CD4-positive, alpha-beta T cell (primary cell): ENCODE results near the gene SNTB2. TPM values are rescaled to one million over a fixed set of nuclear protein-coding genes. Genes with fewer than 3 reads are reported as not detected.

Experiments used
- ATAC-seq: fragments of 200-7000 bp; cut with Tn5 transposase; one replicate; pipeline ENCODE4 v1.10.0; 2022; ENCODE audit warnings: mild to moderate bottlenecking; ENCODE audit not compliant: poor library complexity
- CTCF ChIA-PET: fragments of 350-600 bp; sonication (Branson Sonifier 250); formaldehyde crosslinking; loops from one replicate; lab custom pipeline; 2021; ENCODE audit warnings: antibody characterized with exemption, inconsistent platforms; lab: Charles Lee
- POLR2A ChIA-PET: fragments of 350-600 bp; sonication (Branson Sonifier 250); formaldehyde crosslinking; loops from one replicate; lab custom pipeline; 2021; ENCODE audit warnings: antibody characterized with exemption, inconsistent platforms; lab: Charles Lee
- DNase-seq, 14 experiments: peaks; one replicate each; pipeline ENCODE4 v3.0.0-alpha.2; 2013 to 2020; ENCODE audit warnings: mixed read lengths in 2 of 14
- H3K27ac ChIP-seq, 2 donors: one replicate each; pipeline versions ENCODE4 v1.5.1 to v1.7.0; 2013; ENCODE audit warnings: low read length in 2 of 2, low read depth in 1 of 2, mild to moderate bottlenecking in 1 of 2
- H3K27me3 ChIP-seq, 2 experiments: 1 replicate in 1 of 2; 2 replicates in 1 of 2; pipeline versions ENCODE4 v1.6.1 to v1.7.0; 2013; ENCODE audit warnings: low read length in 2 of 2, control low read depth in 1 of 2, mild to moderate bottlenecking in 1 of 2, moderate library complexity in 1 of 2; ENCODE audit not compliant: insufficient read depth in 2 of 2, control insufficient read depth in 1 of 2
- H3K36me3 ChIP-seq: one replicate; pipeline ENCODE4 v1.6.1; 2013; ENCODE audit warnings: low read length, control low read depth; ENCODE audit not compliant: insufficient read depth
- H3K4me1 ChIP-seq: one replicate; pipeline ENCODE4 v1.6.1; 2013; ENCODE audit warnings: low read length, control low read depth; ENCODE audit not compliant: insufficient read depth
- H3K4me3 ChIP-seq: one replicate; pipeline ENCODE4 v1.5.1; 2013; ENCODE audit warnings: mild to moderate bottlenecking, low read length, moderate library complexity
- H3K9me3 ChIP-seq, 2 experiments: 1 replicate in 1 of 2; 2 replicates in 1 of 2; pipeline versions ENCODE4 v1.6.1 to v1.7.0; 2013; ENCODE audit warnings: low read length in 2 of 2, mild to moderate bottlenecking in 2 of 2, control low read depth in 1 of 2, moderate library complexity in 1 of 2; ENCODE audit not compliant: control insufficient read depth in 1 of 2, insufficient read depth in 1 of 2
- H3K27ac Mint-ChIP-seq: one replicate; pipeline ENCODE4 v1.8.0; 2020; ENCODE audit warnings: mixed read lengths
- H3K27me3 Mint-ChIP-seq: one replicate; pipeline ENCODE4 v1.8.0; 2021; ENCODE audit warnings: mixed read lengths
- H3K36me3 Mint-ChIP-seq: one replicate; pipeline ENCODE4 v1.8.0; 2021; ENCODE audit warnings: low read depth, mixed read lengths
- H3K4me1 Mint-ChIP-seq: one replicate; pipeline ENCODE4 v1.8.0; 2021; ENCODE audit warnings: low read depth, mixed read lengths
- H3K4me3 Mint-ChIP-seq: one replicate; pipeline ENCODE4 v1.8.0; 2020; ENCODE audit warnings: mild to moderate bottlenecking, mixed read lengths
- H3K9me3 Mint-ChIP-seq: one replicate; pipeline ENCODE4 v1.8.0; 2020; ENCODE audit warnings: mixed read lengths
- intact Hi-C, 2 experiments: fragments of 100-400 bp; cut with DNase I in 1 of 2; cut with micrococcal nuclease in 1 of 2; formaldehyde crosslinking; loops; one replicate each; pipeline versions ENCODE4 v1.15.1 to v1.9.0; 2023 to 2025; cut with DNase I, micrococcal nuclease
- total RNA-seq, 174 experiments: library from RNA in 2 of 174; stranded (reverse) in 2 of 174; gene quantifications; one replicate each; pipeline ENCODE4 v1.2.3 and lab custom pipeline; 2021 to 2026
- TF ChIP-seq, protein P1 (sequence below): fragments of 200-600 bp; IDR thresholded peaks from one replicate; pipeline ENCODE4 v1.8.0; 2022; ENCODE audit warnings: antibody characterized with exemption, mild to moderate bottlenecking

Gene SNTB2
- total RNA-seq, 2 experiments from 2014 or later: 10.1 to 11.4 TPM

DNA sequence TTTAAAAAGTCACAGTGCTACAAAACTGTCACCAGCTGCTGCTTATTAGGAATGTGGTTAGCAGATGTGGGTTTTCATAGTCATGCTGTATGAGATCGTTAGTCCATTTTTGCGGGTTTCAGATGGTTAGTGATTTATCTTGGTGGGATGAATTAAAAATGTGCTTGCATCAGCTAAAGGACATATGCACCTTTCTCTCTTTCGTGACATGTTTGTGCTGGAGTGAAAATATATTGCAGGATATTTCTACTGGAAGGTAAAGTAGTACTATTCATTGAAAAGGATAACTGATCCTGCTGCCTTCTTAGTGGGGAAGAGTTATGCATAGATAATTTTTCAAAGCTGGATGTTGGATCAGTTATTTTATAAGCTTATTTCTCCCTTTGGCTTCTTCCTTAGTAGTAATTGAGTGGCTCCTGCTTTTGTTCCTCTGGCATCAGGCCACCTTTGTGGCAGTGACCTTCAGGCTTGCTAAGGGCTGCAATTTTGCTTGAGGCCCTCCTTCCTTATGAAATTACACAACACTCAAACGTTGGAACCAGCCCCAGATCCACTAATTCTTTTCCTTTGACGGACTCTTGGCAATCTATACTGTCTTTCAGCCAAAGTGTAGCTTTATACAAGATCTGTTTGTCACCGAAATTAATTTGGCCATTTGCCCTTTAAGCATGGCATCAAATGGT lies 7.5 kb upstream of the SNTB2 start:
- ATAC-seq (no peak), DNase-seq (no peak)
- ChIA-PET POLR2A (no interaction called here), CTCF (no interaction called here)
- H3K27ac ChIP-seq: no peak overlapping the region
- H3K9me3 ChIP-seq: no peaks in the 10 kb centered on the region
- no peaks in the 10 kb centered on the region for H3K27me3 Mint-ChIP-seq
- no peaks in the 10 kb centered on the region for H3K36me3 ChIP-seq
- TF ChIP-seq, protein P1, sequence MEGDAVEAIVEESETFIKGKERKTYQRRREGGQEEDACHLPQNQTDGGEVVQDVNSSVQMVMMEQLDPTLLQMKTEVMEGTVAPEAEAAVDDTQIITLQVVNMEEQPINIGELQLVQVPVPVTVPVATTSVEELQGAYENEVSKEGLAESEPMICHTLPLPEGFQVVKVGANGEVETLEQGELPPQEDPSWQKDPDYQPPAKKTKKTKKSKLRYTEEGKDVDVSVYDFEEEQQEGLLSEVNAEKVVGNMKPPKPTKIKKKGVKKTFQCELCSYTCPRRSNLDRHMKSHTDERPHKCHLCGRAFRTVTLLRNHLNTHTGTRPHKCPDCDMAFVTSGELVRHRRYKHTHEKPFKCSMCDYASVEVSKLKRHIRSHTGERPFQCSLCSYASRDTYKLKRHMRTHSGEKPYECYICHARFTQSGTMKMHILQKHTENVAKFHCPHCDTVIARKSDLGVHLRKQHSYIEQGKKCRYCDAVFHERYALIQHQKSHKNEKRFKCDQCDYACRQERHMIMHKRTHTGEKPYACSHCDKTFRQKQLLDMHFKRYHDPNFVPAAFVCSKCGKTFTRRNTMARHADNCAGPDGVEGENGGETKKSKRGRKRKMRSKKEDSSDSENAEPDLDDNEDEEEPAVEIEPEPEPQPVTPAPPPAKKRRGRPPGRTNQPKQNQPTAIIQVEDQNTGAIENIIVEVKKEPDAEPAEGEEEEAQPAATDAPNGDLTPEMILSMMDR: no peak
- no peak overlapping the region for H3K27ac Mint-ChIP-seq
- H3K4me1 Mint-ChIP-seq: no peaks in the 10 kb centered on the region
- no peaks in the 10 kb centered on the region for H3K27me3 ChIP-seq
- H3K9me3 Mint-ChIP-seq: no peaks in the 10 kb centered on the region
- intact Hi-C loops: loop anchor here in 1 of 2 experiments (10.0 kb wide), 1 partner anchor 945 kb away; the partner anchor contains the start of gene ESRP2
- H3K4me3 ChIP-seq: no peak overlapping the region
- no peak overlapping the region for H3K4me3 Mint-ChIP-seq
- H3K36me3 Mint-ChIP-seq: no peaks in the 10 kb centered on the region
- H3K4me1 ChIP-seq: no peaks in the 10 kb centered on the region

- no peak for ATAC-seq
- Mint-ChIP-seq H3K4me3 (no peak overlapping the region), H3K27ac (no peak overlapping the region), H3K27me3 (no peaks in the 10 kb centered on the region), H3K36me3 (no peaks in the 10 kb centered on the region), H3K9me3 (no peaks in the 10 kb centered on the region), H3K4me1 (peaks cover 4% of the 10 kb centered on the region)
- H3K27me3 ChIP-seq: no peaks in the 10 kb centered on the region
- H3K4me3 ChIP-seq: no peak overlapping the region
- CTCF ChIA-PET: no interaction called here
- H3K4me1 ChIP-seq: peaks cover 4% of the 10 kb centered on the region
- DNase-seq: no peak
- no peak overlapping the region for H3K27ac ChIP-seq
- H3K36me3 ChIP-seq: no peaks in the 10 kb centered on the region
- POLR2A ChIA-PET: no interaction called here
- H3K9me3 ChIP-seq: no peaks in the 10 kb centered on the region
- intact Hi-C loops: loop anchor here in 1 of 2 experiments (10.0 kb wide), 1 partner anchor 945 kb away; the partner anchor contains the start of gene ESRP2
- TF ChIP-seq, protein P1: no peak
Observed at GRCh38 chr16:69180011-69180338, 7.0 kb upstream of the SNTB2 start.

- POLR2A ChIA-PET: no interaction called here
- H3K27me3 Mint-ChIP-seq: no peaks in the 10 kb centered on the region
- H3K4me1 ChIP-seq: peaks cover 24% of the 10 kb centered on the region
- H3K9me3 ChIP-seq: no peaks in the 10 kb centered on the region
- H3K27me3 ChIP-seq: no peaks in the 10 kb centered on the region
- ATAC-seq (no peak), DNase-seq (no peak)
- H3K27ac ChIP-seq: no peak overlapping the region
- intact Hi-C loops: loop anchor here in 1 of 2 experiments (10.0 kb wide), 1 partner anchor 948 kb away; the partner anchor contains the start of gene ESRP2
- H3K36me3 ChIP-seq: no peaks in the 10 kb centered on the region
- no peak overlapping the region for H3K4me3 ChIP-seq
- no peak overlapping the region for H3K4me3 Mint-ChIP-seq
- CTCF ChIA-PET: no interaction called here
- peaks cover 16% of the 10 kb centered on the region for H3K4me1 Mint-ChIP-seq
- TF ChIP-seq, protein P1: no peak
- peaks cover 8% of the 10 kb centered on the region for H3K36me3 Mint-ChIP-seq
- H3K9me3 Mint-ChIP-seq: no peaks in the 10 kb centered on the region
- H3K27ac Mint-ChIP-seq: no peak overlapping the region
Observed at GRCh38 chr16:69182730-69183416, 4.1 kb upstream of the SNTB2 start.
